Fibroblast of the conjunctiva (primary cell): Measurements from ENCODE around the gene GIPC1.

ENCODE experiments used
- DNase-seq: peaks from one replicate; pipeline ENCODE4 v3.0.0-alpha.2; 2010; ENCODE audit warnings: low read depth

Gene GIPC1

GRCh38 chr19:14494411-14494810 is 1.5 kb downstream of the GIPC1 start:
- no peak for DNase-seq

- DNase-seq = no peak
Measured at GRCh38 chr19:14492756-14493337, 3.1 kb downstream of the GIPC1 start.

DNA sequence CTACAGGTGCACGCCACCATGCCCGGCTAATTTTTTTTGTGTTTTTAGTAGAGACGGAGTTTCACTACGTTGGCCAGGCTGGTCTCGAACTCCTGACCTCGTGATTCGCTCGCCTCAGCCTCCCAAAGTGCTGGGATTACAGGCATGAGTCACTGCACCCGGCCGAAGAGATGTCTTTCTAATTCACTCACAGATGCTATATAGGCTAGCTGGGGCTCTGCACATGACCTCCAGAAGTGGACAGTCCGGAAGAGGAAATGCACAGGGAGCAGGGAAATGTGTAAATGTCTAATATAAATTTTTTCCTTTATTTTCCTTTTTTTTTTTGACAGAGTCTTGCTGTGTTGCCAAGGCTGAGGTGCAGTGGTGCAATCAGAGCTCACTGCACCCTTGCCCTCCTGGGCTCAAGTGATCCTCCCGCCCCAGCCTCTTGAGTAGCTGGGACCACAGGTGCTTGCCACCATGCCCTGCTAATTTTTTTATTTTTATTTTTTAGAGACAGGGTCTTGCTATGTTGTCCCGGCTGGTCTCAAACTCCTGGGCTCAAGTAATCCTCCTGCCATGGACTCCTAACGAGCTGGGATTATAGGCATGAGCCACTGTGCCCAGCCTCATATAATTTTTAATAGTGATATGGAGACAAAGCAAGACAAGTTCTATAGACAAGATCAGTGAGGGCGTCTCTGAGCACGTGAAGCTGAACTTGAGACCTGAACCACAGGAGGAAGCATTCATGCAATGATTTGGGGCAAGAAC is 8.4 kb downstream of the GIPC1 start:
- DNase-seq = no peak

GRCh38 chr19:14482172-14482941 is 13.6 kb downstream of the GIPC1 start:
- DNase-seq = no peak

DNA sequence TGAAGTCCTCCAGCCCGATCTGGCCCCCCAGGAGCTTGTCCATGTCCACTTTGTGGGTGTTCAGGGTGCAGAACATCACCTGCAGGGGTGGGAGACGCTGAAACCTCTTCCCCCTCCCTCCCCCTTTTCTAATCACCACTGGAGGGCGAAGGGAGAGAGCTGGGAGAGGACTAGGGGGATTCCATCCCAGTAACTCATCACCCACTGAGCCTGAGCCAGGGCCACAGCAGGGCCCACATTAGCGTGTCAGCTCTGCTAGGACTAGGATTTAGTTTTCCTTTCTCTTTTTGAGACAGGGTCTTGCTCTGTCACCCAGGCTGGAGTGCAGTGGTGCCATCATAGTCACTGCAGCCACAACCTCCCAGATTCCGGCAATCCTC is 15.2 kb downstream of the GIPC1 start:
- DNase-seq = no peak

DNA sequence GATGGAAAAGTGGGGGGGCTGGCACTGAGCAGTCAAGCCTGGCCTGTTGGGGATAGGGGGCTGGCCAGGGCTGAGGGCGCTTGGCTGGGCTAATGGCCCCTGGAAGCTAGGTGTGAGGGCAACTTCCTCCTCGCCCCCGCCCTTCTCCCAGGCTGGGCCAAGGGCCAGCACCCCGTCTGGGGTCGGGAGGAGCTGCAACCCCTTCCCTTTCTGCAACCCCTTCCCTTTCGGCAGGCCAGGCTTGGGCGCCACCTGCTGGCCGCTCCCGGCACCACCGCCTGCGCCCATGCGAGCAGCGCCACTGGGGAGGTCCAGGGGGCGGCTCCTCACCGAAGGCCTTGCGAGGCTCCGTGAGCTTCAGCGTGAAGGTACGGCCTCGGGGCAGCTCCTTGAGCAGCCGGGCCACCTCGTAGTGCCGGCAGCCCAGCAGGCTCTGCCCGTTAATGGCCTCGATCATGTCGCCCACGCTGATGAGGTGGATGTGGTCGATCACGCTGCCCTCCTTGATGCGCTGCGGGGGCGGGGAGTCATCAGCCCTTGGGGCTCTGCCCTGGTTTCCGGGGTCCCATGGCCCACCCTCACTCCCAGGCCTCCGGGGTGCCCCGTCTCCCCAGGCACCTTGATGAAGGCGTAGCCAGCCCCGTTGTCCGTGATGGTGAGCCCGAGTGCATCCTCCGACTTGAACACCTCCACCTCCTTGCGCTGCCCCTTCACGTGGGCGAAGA is 15.8 kb downstream of the GIPC1 start:
- DNase-seq = no peak

DNA sequence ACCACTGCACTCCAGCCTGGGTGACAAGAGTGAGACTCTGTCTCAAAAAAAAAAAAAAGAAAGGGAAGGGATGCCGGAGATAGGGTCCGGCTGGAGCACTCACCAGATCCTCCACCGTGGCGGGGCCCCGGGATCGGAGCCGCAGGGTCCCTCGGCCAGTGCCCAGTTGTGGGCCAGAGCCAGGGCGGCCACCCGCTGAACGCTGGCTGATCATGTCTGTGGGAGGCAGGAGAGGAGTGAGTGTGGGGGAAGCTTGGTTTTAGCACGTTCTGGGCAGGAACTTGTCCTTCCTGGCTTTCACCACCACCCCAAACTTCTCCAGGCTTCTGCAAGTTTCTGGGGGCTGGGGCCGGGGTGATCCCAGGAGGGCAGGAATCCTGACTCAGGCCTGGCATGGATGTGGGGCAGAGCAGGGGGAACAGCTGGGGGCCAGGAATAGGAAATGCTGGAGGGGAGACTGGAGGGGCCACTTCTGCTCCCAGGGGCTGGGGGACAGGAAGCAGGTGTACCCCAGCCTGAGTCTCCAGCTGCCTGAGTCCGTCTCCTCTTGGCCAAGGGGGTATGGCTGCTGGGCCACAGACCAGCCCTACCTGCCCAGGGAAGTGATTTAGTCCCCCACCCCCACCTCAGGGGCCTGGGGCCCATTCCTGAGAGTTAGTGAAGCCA is 16.5 kb downstream of the GIPC1 start:
- DNase-seq = no peak

DNA sequence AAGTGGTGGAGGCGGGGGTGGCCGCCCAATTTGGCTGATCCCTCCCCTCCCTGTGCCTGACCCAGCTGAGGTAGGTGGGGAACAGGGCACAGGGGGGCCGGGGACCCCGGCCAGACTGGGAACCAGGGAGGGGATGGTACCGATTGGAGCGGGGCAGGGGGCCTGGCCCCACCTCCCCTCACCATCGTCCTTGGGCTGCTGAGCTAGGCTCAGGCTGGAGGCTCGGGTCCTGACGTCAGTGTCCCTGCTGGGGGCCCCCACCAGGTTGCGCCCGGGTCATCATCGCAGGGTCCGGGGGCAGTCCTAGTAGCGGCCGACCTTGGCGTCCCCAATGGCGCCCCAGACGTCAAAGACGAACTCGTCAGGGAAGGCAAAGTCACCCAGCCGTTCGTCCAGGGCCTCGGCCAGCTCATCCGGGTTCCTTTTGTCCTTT is 17.8 kb downstream of the GIPC1 start:
- no peak for DNase-seq

- DNase-seq = peak; percentile 50
Measured at GRCh38 chr19:14477418-14478112, 18.4 kb downstream of the GIPC1 start.

GRCh38 chr19:14476673-14477401 is 19.1 kb downstream of the GIPC1 start:
- peak; percentile 62 for DNase-seq

- no peak for DNase-seq
Measured at GRCh38 chr19:14476327-14476672, 19.6 kb downstream of the GIPC1 start.

- DNase-seq = no peak
Measured at GRCh38 chr19:14475251-14476073, 20.5 kb downstream of the GIPC1 start, which contains the start of gene PTGER1. Gene PTGER1, minus strand, starts transcription at chr19:14475354. Its CDS starts 1,034 bp downstream, at chr19:14474320.

DNA sequence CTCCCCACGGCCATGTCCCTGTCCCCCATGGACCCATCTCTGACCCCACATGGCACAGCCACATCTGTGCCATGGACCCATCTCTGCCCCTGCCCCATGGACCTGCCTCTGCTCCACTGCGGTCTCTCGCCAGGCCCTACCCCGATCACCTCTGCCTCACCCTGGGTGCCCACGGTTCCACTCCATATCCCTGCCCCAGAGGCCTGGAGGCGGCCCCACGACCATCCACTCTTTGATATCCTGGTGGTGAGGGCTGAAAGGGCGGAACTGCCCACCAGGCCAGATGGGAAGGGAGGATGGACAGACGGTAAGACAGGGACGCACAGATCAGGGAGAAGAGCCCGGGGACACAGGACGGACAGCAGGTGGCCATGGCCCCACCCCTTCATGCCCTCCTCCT is 21.1 kb downstream of the GIPC1 start:
- DNase-seq = no peak

DNA sequence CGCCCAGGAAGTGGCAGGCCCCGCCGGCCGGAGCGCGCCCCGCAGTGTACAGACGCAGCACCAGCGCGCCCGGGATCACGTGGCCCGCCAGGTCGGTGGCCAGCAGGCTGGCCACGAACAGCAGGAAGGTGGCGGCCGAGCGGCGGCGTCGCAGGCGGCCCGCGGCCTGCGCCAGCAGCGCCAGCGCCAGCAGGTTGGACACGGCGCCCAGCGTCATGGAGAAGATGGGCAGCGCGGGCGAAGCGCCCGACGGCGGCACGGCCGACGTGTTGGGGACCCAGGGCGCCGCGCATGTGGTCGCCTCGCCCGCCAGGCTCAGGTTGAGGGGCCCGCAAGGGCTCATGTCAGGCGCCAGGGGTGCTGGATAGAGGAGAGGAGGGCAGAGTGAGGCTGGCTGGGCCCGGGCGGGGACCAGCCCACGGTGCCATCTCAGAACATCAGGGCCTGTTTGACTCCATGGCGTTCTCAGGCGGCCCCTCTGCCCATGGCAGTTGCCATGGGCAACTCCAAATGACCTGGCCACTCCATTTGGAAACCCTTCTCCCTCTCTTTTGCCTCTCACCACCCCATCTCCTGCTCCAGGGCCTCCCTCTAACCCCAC is 21.8 kb downstream of the GIPC1 start:
- DNase-seq = no peak

- no peak for DNase-seq
Measured at GRCh38 chr19:14473073-14473977, 22.6 kb downstream of the GIPC1 start.

GRCh38 chr19:14472202-14472938 is 23.6 kb downstream of the GIPC1 start:
- no peak for DNase-seq

GRCh38 chr19:14471436-14472187 is 24.3 kb downstream of the GIPC1 start:
- DNase-seq = no peak
